HEK293 (cell line): ENCODE measurements around the gene LIMK2.

Experiments
- CTCF ChIA-PET: fragments of 350-600 bp; formaldehyde crosslinking; extraction: SDS; loops from one replicate; lab custom pipeline; 2021; ENCODE audit warnings: antibody characterized with exemption; lab: Yijun Ruan, JAX
- POLR2A ChIA-PET: fragments of 300-600 bp; formaldehyde crosslinking; extraction: SDS; loops from one replicate; lab custom pipeline; 2020; ENCODE audit warnings: antibody characterized with exemption, inconsistent platforms; lab: Yijun Ruan, JAX
- H3K27ac ChIP-seq: fragments of 200-500 bp; sonication (Bioruptor generic); 2 replicates; pipeline ENCODE4 v1.5.1; 2014; ENCODE audit warnings: low read depth, low read length, control low read depth, inconsistent platforms; ENCODE audit errors: extremely low read depth
- H3K36me3 ChIP-seq, 2 experiments: fragments of 200-500 bp in 1 of 2; sonication (Bioruptor generic) in 1 of 2; 1 replicate in 1 of 2; 2 replicates in 1 of 2; pipeline ENCODE4 v1.5.1; 2014 to 2017; ENCODE audit warnings: inconsistent platforms in 2 of 2, low read length in 2 of 2; ENCODE audit not compliant: control insufficient read depth in 2 of 2, insufficient read depth in 1 of 2
- H3K4me1 ChIP-seq: fragments of 200-500 bp; sonication (Bioruptor generic); 2 replicates; pipeline ENCODE4 v1.5.1; 2014; ENCODE audit warnings: mild to moderate bottlenecking, low read length, inconsistent platforms; ENCODE audit not compliant: control insufficient read depth, insufficient read depth
- H3K4me3 ChIP-seq: 2 replicates; pipeline ENCODE4 v1.5.1; 2011; ENCODE audit warnings: low read depth, mild to moderate bottlenecking, control low read depth, low read length, moderate library complexity
- H3K9me3 ChIP-seq: fragments of 200-500 bp; sonication (Bioruptor generic); 2 replicates; pipeline ENCODE4 v1.5.1; 2014; ENCODE audit warnings: low read depth, low read length, inconsistent platforms; ENCODE audit not compliant: control insufficient read depth, insufficient read depth
- GFI1B ChIP-seq: fragments of 450-650 bp; formaldehyde crosslinking; IDR thresholded peaks from 2 replicates; pipeline ENCODE4 v1.5.1; 2016; ENCODE audit warnings: missing biosample characterization, missing genetic modification characterization
- PRDM1 ChIP-seq: fragments of 450-650 bp; formaldehyde crosslinking; IDR thresholded peaks from 2 replicates; pipeline ENCODE4; 2016; ENCODE audit warnings: missing biosample characterization, missing genetic modification characterization
- ZNF121 ChIP-seq: fragments of 450-650 bp; formaldehyde crosslinking; IDR thresholded peaks from 2 replicates; pipeline ENCODE4 v1.5.1; 2016; ENCODE audit warnings: missing biosample characterization, missing genetic modification characterization
- ZNF239 ChIP-seq: fragments of 450-650 bp; formaldehyde crosslinking; IDR thresholded peaks from 2 replicates; pipeline ENCODE4 v1.5.1; 2016; ENCODE audit warnings: missing biosample characterization, missing genetic modification characterization
- ZNF248 ChIP-seq: fragments of 450-650 bp; formaldehyde crosslinking; IDR thresholded peaks from 2 replicates; pipeline ENCODE4 v1.5.1; 2017; ENCODE audit warnings: missing biosample characterization, missing genetic modification characterization
- ZNF335 ChIP-seq: fragments of 450-650 bp; formaldehyde crosslinking; conservative IDR thresholded peaks from 2 replicates; pipeline ENCODE4 v1.5.1; 2016; ENCODE audit warnings: missing biosample characterization, missing genetic modification characterization
- ZNF366 ChIP-seq: fragments of 450-650 bp; formaldehyde crosslinking; conservative IDR thresholded peaks from 2 replicates; pipeline ENCODE4 v1.5.1; 2016; ENCODE audit warnings: missing biosample characterization, missing genetic modification characterization
- ZNF600 ChIP-seq: fragments of 450-650 bp; formaldehyde crosslinking; IDR thresholded peaks from 2 replicates; pipeline ENCODE4 v1.5.1; 2016; ENCODE audit warnings: missing biosample characterization, missing genetic modification characterization
- ZNF624 ChIP-seq: fragments of 450-650 bp; formaldehyde crosslinking; IDR thresholded peaks from 2 replicates; pipeline ENCODE4 v1.5.1; 2017; ENCODE audit warnings: missing biosample characterization, missing genetic modification characterization
- ZNF670 ChIP-seq: fragments of 450-650 bp; formaldehyde crosslinking; IDR thresholded peaks from 2 replicates; pipeline ENCODE4 v1.5.1; 2016; ENCODE audit warnings: missing biosample characterization, missing genetic modification characterization, low read depth
- ZNF707 ChIP-seq: fragments of 450-650 bp; formaldehyde crosslinking; IDR thresholded peaks from 2 replicates; pipeline ENCODE4 v1.5.1; 2016; ENCODE audit warnings: missing biosample characterization, missing genetic modification characterization
- ZNF785 ChIP-seq: fragments of 450-650 bp; formaldehyde crosslinking; IDR thresholded peaks from 2 replicates; pipeline ENCODE4 v1.5.1; 2016; ENCODE audit warnings: missing biosample characterization, missing genetic modification characterization
- ZNF792 ChIP-seq: fragments of 450-650 bp; formaldehyde crosslinking; IDR thresholded peaks from 2 replicates; pipeline ENCODE4 v1.5.1; 2016; ENCODE audit warnings: missing biosample characterization, missing genetic modification characterization
- ZSCAN30 ChIP-seq: fragments of 450-650 bp; IDR thresholded peaks from 2 replicates; pipeline ENCODE4 v1.5.1; 2018; ENCODE audit warnings: missing biosample characterization, mild to moderate bottlenecking, missing genetic modification characterization, moderate library complexity
- TF ChIP-seq, protein P1 (sequence below): fragments of 450-650 bp; formaldehyde crosslinking; IDR thresholded peaks from 2 replicates; pipeline ENCODE4 v1.5.1; 2016; ENCODE audit warnings: missing biosample characterization, missing genetic modification characterization
- TF ChIP-seq, protein P2 (sequence below): fragments of 450-650 bp; formaldehyde crosslinking; IDR thresholded peaks from 2 replicates; pipeline ENCODE4 v1.5.1; 2016; ENCODE audit warnings: missing biosample characterization, missing genetic modification characterization
- TF ChIP-seq, protein P3 (sequence below): fragments of 450-650 bp; IDR thresholded peaks from 2 replicates; pipeline ENCODE4 v1.5.1; 2018; ENCODE audit warnings: missing biosample characterization, missing genetic modification characterization

The LIMK2 gene

DNA sequence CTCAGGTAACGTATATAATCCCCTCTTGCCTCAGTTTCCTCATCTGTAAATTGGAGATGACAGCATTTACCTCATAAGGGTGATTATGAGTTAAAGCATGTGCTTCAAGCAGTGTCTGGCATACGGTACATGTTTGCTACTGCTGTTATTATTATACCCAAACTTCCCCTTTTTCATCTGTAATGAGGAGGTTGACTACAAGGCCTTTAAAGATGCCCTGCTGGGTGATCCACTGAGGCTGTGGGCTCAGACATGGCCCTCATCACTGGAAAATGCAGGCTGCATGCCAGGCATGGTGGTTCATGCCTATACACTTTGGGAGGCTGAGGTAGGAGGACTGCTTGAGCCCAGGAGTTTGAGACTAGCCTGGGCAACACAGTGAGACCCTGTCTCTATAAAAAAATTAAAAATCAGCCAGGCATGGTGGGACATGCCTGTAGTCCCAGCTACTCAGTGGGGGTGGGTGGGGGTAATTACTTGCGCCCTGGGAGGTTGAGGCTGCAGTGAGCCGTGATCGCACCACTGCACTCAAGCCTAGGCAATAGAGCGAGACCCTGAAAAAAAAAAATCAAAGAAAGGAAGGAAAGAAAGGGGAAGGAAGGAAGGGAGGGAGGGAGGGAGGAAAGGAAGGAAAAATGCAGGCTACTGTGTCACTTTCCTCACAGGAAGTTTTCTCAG, 75.9 kb downstream of the LIMK2 start:
- Histone ChIP-seq H3K27ac (no peak overlapping the region), H3K4me1 (peaks cover 11% of the 10 kb centered on the region; the same call in 1 of the 2 replicates)
- CTCF ChIA-PET, result interaction anchor here (0.5 kb wide), 1 partner anchor 14 kb away, joined by 5 read pairs; no protein-coding TSS in a partner anchor

DNA sequence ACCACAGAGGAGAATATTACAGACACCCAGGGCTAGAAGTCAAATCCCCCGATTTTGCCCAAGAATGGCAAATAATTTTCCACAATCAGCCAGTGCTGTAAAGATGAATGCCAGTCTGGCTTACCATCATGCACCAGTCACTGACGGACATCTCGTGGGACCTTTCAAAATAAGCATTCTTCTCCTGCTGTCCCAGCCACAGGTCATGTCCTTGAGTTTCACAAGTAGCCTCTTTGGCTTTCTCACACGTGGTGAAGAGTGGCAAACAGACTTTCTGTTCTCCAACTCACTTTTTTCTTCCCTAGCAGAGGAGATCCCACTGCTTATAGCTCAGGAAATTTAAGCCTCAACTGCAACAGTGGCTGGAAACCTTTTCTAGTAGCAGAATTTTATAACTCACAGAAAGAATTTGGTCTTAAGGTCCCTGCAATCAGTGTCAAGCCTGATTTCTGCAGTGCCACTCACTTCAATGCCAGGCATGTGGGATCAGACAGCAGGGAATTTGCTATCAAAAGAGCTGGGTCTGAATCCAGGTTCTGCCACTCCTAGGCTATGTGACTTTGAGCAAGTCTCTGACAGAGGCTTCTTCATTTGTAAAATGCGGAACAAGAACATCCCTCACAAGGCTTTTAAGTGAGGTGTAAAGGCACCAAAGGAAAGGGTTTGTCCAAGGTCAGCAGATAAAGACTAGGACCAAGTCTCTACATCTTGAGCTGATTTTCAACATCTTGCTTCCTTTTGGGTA, 76.6 kb downstream of the LIMK2 start:
- CTCF ChIA-PET, result no interaction called here

More for the DNA sequence above, 75.9 kb downstream of the LIMK2 start:
- POLR2A ChIA-PET, result no interaction called here
- peaks cover 0 to 11% of the 10 kb centered on the region in 2 experiments; a peak in 1 of 3 replicates for H3K36me3 ChIP-seq
- H3K9me3 ChIP-seq, result no peaks in the 10 kb centered on the region
- no peak overlapping the region for H3K4me3 ChIP-seq
- TF ChIP-seq PRDM1 (tag by site-specific recombination), result 0 out of 2 replicates have a peak, but pooled peaks have one; percentile 7
- TF ChIP-seq, protein P1, sequence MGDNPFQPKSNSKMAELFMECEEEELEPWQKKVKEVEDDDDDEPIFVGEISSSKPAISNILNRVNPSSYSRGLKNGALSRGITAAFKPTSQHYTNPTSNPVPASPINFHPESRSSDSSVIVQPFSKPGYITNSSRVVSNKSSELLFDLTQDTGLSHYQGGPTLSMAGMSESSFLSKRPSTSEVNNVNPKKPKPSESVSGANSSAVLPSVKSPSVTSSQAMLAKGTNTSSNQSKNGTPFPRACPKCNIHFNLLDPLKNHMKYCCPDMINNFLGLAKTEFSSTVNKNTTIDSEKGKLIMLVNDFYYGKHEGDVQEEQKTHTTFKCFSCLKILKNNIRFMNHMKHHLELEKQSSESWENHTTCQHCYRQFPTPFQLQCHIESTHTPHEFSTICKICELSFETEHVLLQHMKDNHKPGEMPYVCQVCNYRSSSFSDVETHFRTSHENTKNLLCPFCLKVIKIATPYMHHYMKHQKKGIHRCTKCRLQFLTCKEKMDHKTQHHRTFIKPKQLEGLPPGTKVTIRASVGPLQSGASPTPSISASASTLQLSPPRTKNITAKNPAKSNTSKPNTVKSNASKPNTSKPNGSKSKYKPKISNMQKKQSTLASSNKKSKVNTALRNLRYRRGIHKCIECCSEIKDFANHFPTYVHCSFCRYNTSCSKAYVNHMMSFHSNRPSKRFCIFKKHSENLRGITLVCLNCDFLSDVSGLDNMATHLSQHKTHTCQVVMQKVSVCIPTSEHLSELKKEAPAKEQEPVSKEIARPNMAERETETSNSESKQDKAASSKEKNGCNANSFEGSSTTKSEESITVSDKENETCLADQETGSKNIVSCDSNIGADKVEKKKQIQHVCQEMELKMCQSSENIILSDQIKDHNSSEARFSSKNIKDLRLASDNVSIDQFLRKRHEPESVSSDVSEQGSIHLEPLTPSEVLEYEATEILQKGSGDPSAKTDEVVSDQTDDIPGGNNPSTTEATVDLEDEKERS, result no peak
- TF ChIP-seq ZNF121 (tag by site-specific recombination), result 0 out of 2 replicates have a peak, but pooled peaks have one; percentile 42
- TF ChIP-seq ZNF239, result no peak
- TF ChIP-seq, all 188 proteins: peak for 2

DNA sequence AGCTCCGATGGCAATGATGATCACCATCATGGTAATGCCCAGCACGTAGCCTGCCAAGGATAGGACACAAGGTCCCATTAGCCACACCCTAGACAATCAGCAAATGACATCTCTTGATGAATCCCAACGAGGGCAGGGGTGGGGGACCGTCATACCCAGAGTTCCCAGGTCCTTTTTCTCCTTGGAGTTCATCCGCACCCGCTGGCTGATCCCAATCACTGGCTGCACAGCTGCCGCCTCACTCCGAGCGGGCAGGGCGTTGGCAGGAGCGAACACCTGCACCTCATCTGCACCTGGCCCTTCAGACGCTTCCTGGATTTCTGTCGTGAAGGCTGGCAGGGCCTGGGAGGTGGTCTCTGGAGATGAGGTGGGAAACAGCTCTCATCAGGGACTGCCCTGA, 77.2 kb downstream of the LIMK2 start:
- ChIA-PET CTCF (interaction anchor here (0.6 to 5.4 kb wide), 3 partner anchors 12 to 78 kb away, joined by 3 to 50 read pairs (median 4); no protein-coding TSS in a partner anchor), POLR2A (no interaction called here)
- peaks cover 11% of the 10 kb centered on the region; the same call in 1 of the 2 replicates for H3K4me1 ChIP-seq
- no peak overlapping the region for H3K4me3 ChIP-seq
- H3K27ac ChIP-seq, result no peak overlapping the region
- H3K36me3 ChIP-seq, result peaks cover 0 to 10% of the 10 kb centered on the region in 2 experiments; a peak in 1 of 3 replicates
- TF ChIP-seq ZNF600 (tag by site-specific recombination), result no peak
- TF ChIP-seq, protein P2, sequence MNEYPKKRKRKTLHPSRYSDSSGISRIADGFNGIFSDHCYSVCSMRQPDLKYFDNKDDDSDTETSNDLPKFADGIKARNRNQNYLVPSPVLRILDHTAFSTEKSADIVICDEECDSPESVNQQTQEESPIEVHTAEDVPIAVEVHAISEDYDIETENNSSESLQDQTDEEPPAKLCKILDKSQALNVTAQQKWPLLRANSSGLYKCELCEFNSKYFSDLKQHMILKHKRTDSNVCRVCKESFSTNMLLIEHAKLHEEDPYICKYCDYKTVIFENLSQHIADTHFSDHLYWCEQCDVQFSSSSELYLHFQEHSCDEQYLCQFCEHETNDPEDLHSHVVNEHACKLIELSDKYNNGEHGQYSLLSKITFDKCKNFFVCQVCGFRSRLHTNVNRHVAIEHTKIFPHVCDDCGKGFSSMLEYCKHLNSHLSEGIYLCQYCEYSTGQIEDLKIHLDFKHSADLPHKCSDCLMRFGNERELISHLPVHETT (tag by site-specific recombination), result no peak
- no peak for TF ChIP-seq ZNF366 (tag by site-specific recombination)
- TF ChIP-seq ZNF792 (tag by site-specific recombination), result no peak
- TF ChIP-seq ZNF624 (tag by site-specific recombination), result no peak
- TF ChIP-seq ZNF670 (tag by site-specific recombination), result no peak
- TF ChIP-seq, protein P3, sequence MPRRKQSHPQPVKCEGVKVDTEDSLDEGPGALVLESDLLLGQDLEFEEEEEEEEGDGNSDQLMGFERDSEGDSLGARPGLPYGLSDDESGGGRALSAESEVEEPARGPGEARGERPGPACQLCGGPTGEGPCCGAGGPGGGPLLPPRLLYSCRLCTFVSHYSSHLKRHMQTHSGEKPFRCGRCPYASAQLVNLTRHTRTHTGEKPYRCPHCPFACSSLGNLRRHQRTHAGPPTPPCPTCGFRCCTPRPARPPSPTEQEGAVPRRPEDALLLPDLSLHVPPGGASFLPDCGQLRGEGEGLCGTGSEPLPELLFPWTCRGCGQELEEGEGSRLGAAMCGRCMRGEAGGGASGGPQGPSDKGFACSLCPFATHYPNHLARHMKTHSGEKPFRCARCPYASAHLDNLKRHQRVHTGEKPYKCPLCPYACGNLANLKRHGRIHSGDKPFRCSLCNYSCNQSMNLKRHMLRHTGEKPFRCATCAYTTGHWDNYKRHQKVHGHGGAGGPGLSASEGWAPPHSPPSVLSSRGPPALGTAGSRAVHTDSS (tag by site-specific recombination), result no peak
- TF ChIP-seq ZNF335 (tag by site-specific recombination), result no peak
- TF ChIP-seq ZSCAN30 (tag by site-specific recombination), result no peak
- no peak for TF ChIP-seq ZNF239
- TF ChIP-seq ZNF707 (tag by site-specific recombination), result no peak
- TF ChIP-seq ZNF785 (tag by site-specific recombination), result no peak
- TF ChIP-seq ZNF248 (tag by site-specific recombination), result no peak
- no peaks in the 10 kb centered on the region for H3K9me3 ChIP-seq

More for the DNA sequence above, 76.6 kb downstream of the LIMK2 start:
- peaks cover 0 to 10% of the 10 kb centered on the region in 2 experiments; a peak in 1 of 3 replicates for H3K36me3 ChIP-seq
- no peak overlapping the region for H3K27ac ChIP-seq
- H3K4me3 ChIP-seq, result no peak overlapping the region
- TF ChIP-seq GFI1B (tag by site-specific recombination), result no peak
- 0 out of 2 replicates have a peak, but pooled peaks have one; percentile 4 for TF ChIP-seq PRDM1 (tag by site-specific recombination)
- TF ChIP-seq, all 188 proteins: peak for 1
- Histone ChIP-seq H3K9me3 (no peaks in the 10 kb centered on the region), H3K4me1 (peaks cover 11% of the 10 kb centered on the region; the same call in 1 of the 2 replicates)
- POLR2A ChIA-PET, result no interaction called here
